Measurements from ENCODE around the gene TBC1D20.

DNA sequence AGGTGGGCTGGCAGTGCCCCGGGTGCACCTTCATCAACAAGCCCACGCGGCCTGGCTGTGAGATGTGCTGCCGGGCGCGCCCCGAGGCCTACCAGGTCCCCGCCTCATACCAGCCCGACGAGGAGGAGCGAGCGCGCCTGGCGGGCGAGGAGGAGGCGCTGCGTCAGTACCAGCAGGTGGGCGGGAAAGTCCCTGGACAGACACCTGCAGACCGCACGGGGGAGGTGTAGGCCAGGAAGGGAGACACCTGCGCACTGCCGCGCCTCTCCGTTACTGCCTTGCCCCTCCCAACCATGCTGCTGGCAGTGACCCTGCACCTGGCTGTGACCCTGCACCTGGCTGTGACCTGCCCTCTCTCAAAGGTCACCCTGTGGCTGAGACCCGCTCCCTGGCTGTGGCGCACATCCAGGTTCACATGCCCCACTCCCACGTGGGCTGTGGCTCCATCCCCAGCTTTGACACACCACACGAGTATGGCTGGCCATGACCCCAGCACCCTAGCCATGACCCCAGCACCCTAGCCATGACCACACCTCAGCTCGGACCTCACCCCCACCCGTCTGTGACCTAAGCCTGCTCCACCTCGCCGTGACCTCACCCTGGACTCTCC lies 42.7 kb downstream of the TBC1D20 start:
- TF ChIP-seq, protein P1, sequence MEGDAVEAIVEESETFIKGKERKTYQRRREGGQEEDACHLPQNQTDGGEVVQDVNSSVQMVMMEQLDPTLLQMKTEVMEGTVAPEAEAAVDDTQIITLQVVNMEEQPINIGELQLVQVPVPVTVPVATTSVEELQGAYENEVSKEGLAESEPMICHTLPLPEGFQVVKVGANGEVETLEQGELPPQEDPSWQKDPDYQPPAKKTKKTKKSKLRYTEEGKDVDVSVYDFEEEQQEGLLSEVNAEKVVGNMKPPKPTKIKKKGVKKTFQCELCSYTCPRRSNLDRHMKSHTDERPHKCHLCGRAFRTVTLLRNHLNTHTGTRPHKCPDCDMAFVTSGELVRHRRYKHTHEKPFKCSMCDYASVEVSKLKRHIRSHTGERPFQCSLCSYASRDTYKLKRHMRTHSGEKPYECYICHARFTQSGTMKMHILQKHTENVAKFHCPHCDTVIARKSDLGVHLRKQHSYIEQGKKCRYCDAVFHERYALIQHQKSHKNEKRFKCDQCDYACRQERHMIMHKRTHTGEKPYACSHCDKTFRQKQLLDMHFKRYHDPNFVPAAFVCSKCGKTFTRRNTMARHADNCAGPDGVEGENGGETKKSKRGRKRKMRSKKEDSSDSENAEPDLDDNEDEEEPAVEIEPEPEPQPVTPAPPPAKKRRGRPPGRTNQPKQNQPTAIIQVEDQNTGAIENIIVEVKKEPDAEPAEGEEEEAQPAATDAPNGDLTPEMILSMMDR (conservative IDR thresholded peaks at IDR 0.05; ENCODE audit: low read depth, low read length): no peak
- TF ChIP-seq EZH2 (IDR thresholded peaks at IDR 0.05; ENCODE audit: low read length, unreplicated experiment) (no peak), EZH2phosphoT487 (IDR thresholded peaks at IDR 0.05; ENCODE audit: borderline replicate concordance, low read length) (no peak)
